Right atrium auricular region (tissue), 2 donors: ENCODE data around the gene LMBRD1. TPM values are rescaled to one million over a fixed set of nuclear protein-coding genes. Genes with fewer than 3 reads are reported as not detected.

Experiments
- DNase-seq: peaks from one replicate; pipeline ENCODE4 v3.0.0-alpha.2; 2019; ENCODE audit warnings: low spot score
- H3K27ac ChIP-seq, 2 donors: fragments of 200-600 bp; sonication (generic); 1 replicate in 1 of 2; 2 replicates in 1 of 2; pipeline ENCODE4 v1.5.1; 2016 to 2019
- H3K27me3 ChIP-seq, 2 donors: fragments of 200-600 bp; sonication (generic); one replicate each; pipeline versions ENCODE4 v1.5.1 to v1.6.0; 2017 to 2019
- H3K36me3 ChIP-seq: fragments of 200-600 bp; sonication (generic); one replicate; pipeline ENCODE4 v1.5.1; 2016
- H3K4me1 ChIP-seq, 2 donors: fragments of 200-600 bp; sonication (generic); one replicate each; pipeline versions ENCODE4 v1.5.1 to v1.6.0; 2017 to 2019
- H3K4me3 ChIP-seq, 2 donors: fragments of 200-600 bp; sonication (generic); 1 replicate in 1 of 2; 2 replicates in 1 of 2; pipeline ENCODE4 v1.5.1; 2017 to 2019; ENCODE audit warnings: mild to moderate bottlenecking in 1 of 2, moderate library complexity in 1 of 2
- H3K9me3 ChIP-seq, 2 donors: fragments of 200-600 bp; sonication (generic); one replicate each; pipeline ENCODE4 v1.5.1; 2019
- total RNA-seq, 2 donors: library from RNA; depleted of rRNA; stranded (reverse); fragments of >200 nt; gene quantifications; one replicate each; pipeline ENCODE4 v1.1.0, GENCODE V29; 2016
- TF ChIP-seq, protein P1 (sequence below), 2 donors: fragments of 200-600 bp; sonication (generic); IDR thresholded peaks; one replicate each; pipeline ENCODE4 v1.5.1; 2019; ENCODE audit warnings: antibody characterized with exemption in 2 of 2

Gene LMBRD1
- total RNA-seq, 2 donors from 2014 or later = 46.9 to 50.0 TPM

DNA sequence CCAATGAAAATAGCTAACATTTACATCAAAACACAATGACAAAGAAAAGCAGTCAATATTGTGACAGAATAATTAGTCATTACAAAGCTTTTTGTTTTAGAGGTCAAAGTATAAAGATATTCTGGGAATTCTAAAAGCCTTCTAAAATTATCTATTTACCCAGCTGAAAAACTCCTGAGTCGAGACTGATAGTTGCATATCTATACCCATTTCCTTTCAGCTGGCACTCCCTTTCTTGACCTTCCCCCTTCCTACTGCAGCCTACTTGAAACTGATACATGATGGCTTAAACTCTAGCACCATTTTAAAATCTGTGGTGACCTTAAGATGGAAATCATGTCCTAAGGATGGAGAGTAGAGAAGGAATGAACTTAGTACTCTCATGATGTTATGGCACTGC, 38.6 kb downstream of the LMBRD1 start:
- DNase-seq = no peak
- Histone ChIP-seq H3K36me3 (no peaks in the 10 kb centered on the region), H3K27ac (no peak overlapping the region)

DNA sequence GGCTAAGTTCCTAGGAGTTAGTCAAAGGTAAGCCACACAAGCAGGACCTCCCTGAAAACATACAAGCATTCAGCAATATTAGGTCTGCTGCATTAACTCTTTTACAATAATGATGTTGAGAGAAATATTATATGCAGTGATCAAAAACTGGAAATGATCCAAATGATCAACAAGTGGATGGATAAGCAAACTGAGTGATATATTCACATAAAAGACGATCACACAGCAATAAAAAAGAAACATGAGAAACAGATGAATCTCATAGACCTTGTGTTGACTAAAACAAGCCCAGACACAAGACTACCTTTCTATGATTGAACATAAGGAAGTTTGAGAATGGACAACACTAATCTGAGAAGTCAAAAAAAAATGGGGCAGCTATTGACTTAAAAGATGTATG, 39.9 kb downstream of the LMBRD1 start:
- Histone ChIP-seq H3K27ac (no peak overlapping the region), H3K4me1 (no peaks in the 10 kb centered on the region), H3K27me3 (no peaks in the 10 kb centered on the region), H3K4me3 (no peak overlapping the region), H3K36me3 (no peaks in the 10 kb centered on the region), H3K9me3 (no peaks in the 10 kb centered on the region)
- TF ChIP-seq, protein P1, sequence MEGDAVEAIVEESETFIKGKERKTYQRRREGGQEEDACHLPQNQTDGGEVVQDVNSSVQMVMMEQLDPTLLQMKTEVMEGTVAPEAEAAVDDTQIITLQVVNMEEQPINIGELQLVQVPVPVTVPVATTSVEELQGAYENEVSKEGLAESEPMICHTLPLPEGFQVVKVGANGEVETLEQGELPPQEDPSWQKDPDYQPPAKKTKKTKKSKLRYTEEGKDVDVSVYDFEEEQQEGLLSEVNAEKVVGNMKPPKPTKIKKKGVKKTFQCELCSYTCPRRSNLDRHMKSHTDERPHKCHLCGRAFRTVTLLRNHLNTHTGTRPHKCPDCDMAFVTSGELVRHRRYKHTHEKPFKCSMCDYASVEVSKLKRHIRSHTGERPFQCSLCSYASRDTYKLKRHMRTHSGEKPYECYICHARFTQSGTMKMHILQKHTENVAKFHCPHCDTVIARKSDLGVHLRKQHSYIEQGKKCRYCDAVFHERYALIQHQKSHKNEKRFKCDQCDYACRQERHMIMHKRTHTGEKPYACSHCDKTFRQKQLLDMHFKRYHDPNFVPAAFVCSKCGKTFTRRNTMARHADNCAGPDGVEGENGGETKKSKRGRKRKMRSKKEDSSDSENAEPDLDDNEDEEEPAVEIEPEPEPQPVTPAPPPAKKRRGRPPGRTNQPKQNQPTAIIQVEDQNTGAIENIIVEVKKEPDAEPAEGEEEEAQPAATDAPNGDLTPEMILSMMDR (IDR thresholded peaks at IDR 0.05) = no peak
- DNase-seq = no peak

More for the DNA sequence above, 38.6 kb downstream of the LMBRD1 start:
- no peaks in the 10 kb centered on the region for H3K9me3 ChIP-seq
- no peaks in the 10 kb centered on the region for H3K27me3 ChIP-seq
- no peak overlapping the region for H3K4me3 ChIP-seq
- H3K4me1 ChIP-seq = no peaks in the 10 kb centered on the region
- TF ChIP-seq, protein P1 (IDR thresholded peaks at IDR 0.05) = no peak

DNA sequence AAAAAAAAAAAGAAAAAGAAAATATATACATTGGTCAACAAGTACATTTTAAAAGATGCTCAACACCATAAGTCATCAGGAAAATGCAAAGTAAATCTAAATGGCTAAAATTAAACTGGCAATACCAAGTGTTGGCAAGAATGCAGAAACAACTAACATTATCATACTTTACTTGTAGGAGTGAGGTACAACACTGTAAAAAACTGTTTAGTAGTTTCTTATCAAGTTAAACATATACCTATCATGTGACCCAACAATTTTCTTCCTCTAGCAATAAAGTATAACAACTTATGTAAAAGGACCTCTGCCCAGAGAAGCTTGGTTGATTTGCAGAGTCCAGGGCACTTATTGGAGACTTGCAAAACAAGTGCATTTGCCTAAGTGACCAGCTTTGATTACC, 40.4 kb downstream of the LMBRD1 start:
- H3K36me3 ChIP-seq = no peaks in the 10 kb centered on the region
- H3K4me3 ChIP-seq = no peak overlapping the region
- no peaks in the 10 kb centered on the region for H3K9me3 ChIP-seq
- TF ChIP-seq, protein P1 (IDR thresholded peaks at IDR 0.05) = no peak
- H3K27ac ChIP-seq = no peak overlapping the region
- H3K27me3 ChIP-seq = no peaks in the 10 kb centered on the region
- DNase-seq = no peak
- H3K4me1 ChIP-seq = no peaks in the 10 kb centered on the region

DNA sequence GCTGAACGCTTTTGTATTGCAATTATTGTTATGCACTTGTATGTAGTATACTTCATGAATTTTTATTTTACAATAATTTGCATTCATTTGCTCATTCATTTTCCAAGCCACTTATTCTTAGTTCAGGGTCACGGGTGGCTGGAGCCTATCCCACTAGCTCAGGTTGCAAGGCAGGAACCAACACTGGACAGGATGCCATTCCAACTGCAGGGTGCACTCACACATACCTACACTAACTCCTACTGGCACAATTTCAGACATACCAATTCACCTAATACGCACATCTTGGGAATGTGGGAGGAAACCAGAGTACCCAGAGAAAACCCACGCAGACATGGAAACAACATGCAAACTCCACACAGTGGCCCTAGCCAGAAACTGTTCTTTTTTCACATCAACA, 61.8 kb downstream of the LMBRD1 start:
- Histone ChIP-seq H3K4me3 (no peak overlapping the region), H3K9me3 (no peaks in the 10 kb centered on the region), H3K4me1 (no peaks in the 10 kb centered on the region), H3K27me3 (no peaks in the 10 kb centered on the region), H3K36me3 (peaks cover 13% of the 10 kb centered on the region), H3K27ac (no peak overlapping the region)
- DNase-seq = no peak
- TF ChIP-seq, protein P1 (IDR thresholded peaks at IDR 0.05) = no peak

DNA sequence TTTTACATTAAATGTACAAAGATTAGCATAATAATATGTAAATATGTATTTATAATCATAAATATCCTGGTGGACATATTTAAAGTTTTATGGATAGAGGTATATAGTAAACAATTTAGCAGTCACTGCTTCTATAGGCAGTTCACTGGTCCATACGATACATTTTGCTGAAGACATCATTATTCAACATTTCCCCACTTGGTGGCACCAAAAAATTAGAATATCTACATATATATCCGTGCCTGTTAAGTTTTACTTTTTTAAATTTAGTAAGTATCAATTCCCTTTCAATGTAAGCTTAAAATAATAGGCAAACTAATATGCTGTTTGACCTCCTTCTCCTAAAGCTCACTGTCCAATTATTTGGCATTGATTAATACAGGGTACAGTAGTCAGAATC, 64.2 kb downstream of the LMBRD1 start:
- no peaks in the 10 kb centered on the region for H3K4me1 ChIP-seq
- TF ChIP-seq, protein P1 (IDR thresholded peaks at IDR 0.05) = peak in 1 of 2 donors; percentile 29
- no peak for DNase-seq
- H3K27ac ChIP-seq = no peak overlapping the region
- H3K36me3 ChIP-seq = peaks cover 12% of the 10 kb centered on the region
- H3K4me3 ChIP-seq = no peak overlapping the region
- H3K9me3 ChIP-seq = no peaks in the 10 kb centered on the region
- H3K27me3 ChIP-seq = no peaks in the 10 kb centered on the region

DNA sequence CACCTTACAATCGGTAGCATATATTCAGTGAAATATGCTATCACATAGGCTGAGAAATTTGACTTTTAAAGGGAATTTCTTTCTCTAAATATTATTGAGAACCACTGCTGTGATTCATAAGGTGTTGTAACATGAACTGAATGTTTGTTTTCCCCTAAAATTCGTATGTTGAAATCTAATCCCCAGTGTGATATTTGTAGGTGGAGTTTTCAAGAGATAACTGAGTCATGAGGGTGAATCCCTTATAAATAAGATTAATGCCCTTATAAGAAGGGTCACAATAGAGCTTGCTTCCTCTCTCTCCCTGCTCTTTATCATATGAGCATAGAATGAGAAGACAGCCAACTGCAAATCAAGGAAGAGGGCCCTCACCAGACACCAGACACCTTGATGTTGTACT, 64.8 kb downstream of the LMBRD1 start:
- peaks cover 6% of the 10 kb centered on the region for H3K36me3 ChIP-seq

More for the DNA sequence above, 64.8 kb downstream of the LMBRD1 start:
- no peaks in the 10 kb centered on the region for H3K27me3 ChIP-seq
- H3K4me3 ChIP-seq = no peak overlapping the region
- no peak overlapping the region for H3K27ac ChIP-seq
- H3K4me1 ChIP-seq = no peaks in the 10 kb centered on the region
- no peak for DNase-seq
- H3K9me3 ChIP-seq = no peaks in the 10 kb centered on the region
- TF ChIP-seq, protein P1 (IDR thresholded peaks at IDR 0.05) = no peak
